ENCODE data around the gene UGCG. TPM values are rescaled to one million over a fixed set of nuclear protein-coding genes. Genes with fewer than 3 reads are reported as not detected.

Gene UGCG
- total RNA-seq = 10 to 100 TPM; 12.7 to 14.2 TPM

- Mint-ChIP-seq H3K27ac (peak within 1 kb of the TSS; percentile 90), H3K9me3 (ENCODE audit: low read depth) (no peaks in the 10 kb centered on the region), H3K27me3 (no peaks in the 10 kb centered on the region), H3K36me3 (ENCODE audit: low read depth) (no peaks in the 10 kb centered on the region), H3K4me3 (no peak within 1 kb of the TSS), H3K4me1 (peaks cover 25% of the 10 kb centered on the region)
- DNase-seq (peak; percentile 94), ATAC-seq (peak; percentile 88)
- intact Hi-C loops (cut with DNase I, micrococcal nuclease) = loop anchor here (1.0 to 10.0 kb wide), 15 partner anchors 20 to 1326 kb away; partner anchors contain the start of genes DNAJC25 (in 2 of the 2), ECPAS (in 2 of the 2), INIP (in 2 of the 2) and FKBP15 (in 1 of the 2)
- POLR2A ChIA-PET = interaction anchor here (0.5 to 1.1 kb wide), 5 partner anchors 10 to 439 kb away, joined by 3 to 4 read pairs (median 3); partner anchors contain the start of gene PTBP3
- CTCF ChIA-PET = interaction anchor here (0.6 to 2.3 kb wide), 9 partner anchors 12 to 699 kb away, joined by 3 to 6 read pairs (median 3); no protein-coding TSS in a partner anchor
Observed at GRCh38 chr9:111895996-111896941, at the start of gene UGCG. TSS of gene UGCG (plus strand) at chr9:111896814. CDS start at chr9:111897216, 402 bp downstream.

DNA sequence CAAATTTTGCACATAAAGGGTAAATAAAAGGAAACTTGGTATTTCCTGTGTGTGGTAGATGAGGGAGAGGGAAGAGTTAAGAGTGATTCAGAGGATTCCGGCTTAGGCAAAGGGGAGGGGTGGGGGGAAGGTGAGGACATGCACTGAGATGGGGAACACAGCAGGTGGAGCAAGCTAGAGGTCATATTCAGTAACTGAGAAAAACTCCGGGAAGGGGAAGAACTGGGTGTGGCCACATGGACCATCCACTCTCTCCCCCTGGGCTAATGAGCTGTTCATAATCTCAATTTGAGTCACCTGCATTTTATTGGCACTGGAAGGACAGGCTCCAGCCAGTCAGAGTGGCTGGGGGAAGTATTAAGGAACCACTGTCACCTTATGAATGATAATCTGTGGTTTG lies 45.1 kb upstream of the UGCG start:
- POLR2A ChIA-PET = no interaction called here
- CTCF ChIA-PET = no interaction called here
- no peak for ATAC-seq
- Mint-ChIP-seq H3K36me3 (ENCODE audit: low read depth) (no peaks in the 10 kb centered on the region), H3K4me1 (peaks cover 3% of the 10 kb centered on the region), H3K27ac (no peak overlapping the region), H3K9me3 (ENCODE audit: low read depth) (no peaks in the 10 kb centered on the region), H3K27me3 (no peaks in the 10 kb centered on the region), H3K4me3 (no peak overlapping the region)
- intact Hi-C loops (cut with DNase I, micrococcal nuclease) = no loop called here
- DNase-seq = no peak

DNA sequence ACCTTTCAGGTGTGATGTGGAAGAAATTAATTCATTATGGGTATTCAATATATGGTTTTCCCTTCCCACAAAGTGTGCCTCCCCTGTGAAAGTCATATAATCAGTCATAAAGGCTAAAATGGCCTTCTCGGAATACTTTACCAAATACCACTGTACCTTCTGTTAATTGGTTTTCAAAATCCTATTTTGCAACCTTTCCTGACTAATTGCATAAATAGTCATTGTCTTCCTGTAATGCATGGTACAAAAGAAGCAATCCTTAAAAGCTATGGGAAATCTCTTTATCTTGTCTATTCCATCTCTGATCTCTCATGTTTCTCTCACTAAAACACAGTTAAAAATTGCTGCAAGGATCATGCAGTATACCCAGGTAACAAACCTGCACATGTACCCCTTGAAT lies 44.3 kb upstream of the UGCG start:
- H3K27me3 Mint-ChIP-seq = no peaks in the 10 kb centered on the region
- POLR2A ChIA-PET = no interaction called here
- intact Hi-C loops (cut with DNase I, micrococcal nuclease) = no loop called here
- CTCF ChIA-PET = no interaction called here
- ATAC-seq = no peak
- no peaks in the 10 kb centered on the region for H3K9me3 Mint-ChIP-seq (ENCODE audit: low read depth)
- no peak for DNase-seq
- H3K4me3 Mint-ChIP-seq = no peak overlapping the region
- H3K36me3 Mint-ChIP-seq (ENCODE audit: low read depth) = no peaks in the 10 kb centered on the region
- peaks cover 3% of the 10 kb centered on the region for H3K4me1 Mint-ChIP-seq
- no peak overlapping the region for H3K27ac Mint-ChIP-seq

DNA sequence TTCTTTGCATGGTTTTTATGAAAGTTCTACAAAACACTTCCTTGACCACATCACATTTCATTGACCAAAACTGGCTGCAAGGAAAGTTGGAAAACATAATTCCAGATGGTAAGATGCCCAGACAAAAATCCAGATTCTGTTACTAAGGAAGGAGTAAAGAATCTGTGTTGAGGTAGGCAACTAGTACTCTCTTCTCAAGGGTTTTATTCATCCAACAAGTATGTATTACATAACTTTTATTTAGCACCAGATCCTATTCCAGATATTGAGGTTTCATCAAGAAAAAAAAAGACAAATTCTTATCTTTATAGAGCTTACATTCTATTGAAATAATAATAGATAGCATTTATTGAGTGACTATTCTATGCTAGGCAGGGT lies 43.2 kb upstream of the UGCG start:
- no peaks in the 10 kb centered on the region for H3K27me3 Mint-ChIP-seq
- intact Hi-C loops (cut with DNase I, micrococcal nuclease) = no loop called here
- H3K27ac Mint-ChIP-seq = no peak overlapping the region
- ChIA-PET CTCF (no interaction called here), POLR2A (no interaction called here)
- no peaks in the 10 kb centered on the region for H3K36me3 Mint-ChIP-seq (ENCODE audit: low read depth)
- DNase-seq (no peak), ATAC-seq (no peak)
- H3K9me3 Mint-ChIP-seq (ENCODE audit: low read depth) = no peaks in the 10 kb centered on the region
- peaks cover 3% of the 10 kb centered on the region for H3K4me1 Mint-ChIP-seq
- no peak overlapping the region for H3K4me3 Mint-ChIP-seq

GRCh38 chr9:111854799-111855198 lies 41.8 kb upstream of the UGCG start:
- no peak overlapping the region for H3K4me3 Mint-ChIP-seq
- no peak for ATAC-seq
- H3K27me3 Mint-ChIP-seq = no peaks in the 10 kb centered on the region
- no peak for DNase-seq
- intact Hi-C loops (cut with DNase I, micrococcal nuclease) = no loop called here
- no peaks in the 10 kb centered on the region for H3K36me3 Mint-ChIP-seq (ENCODE audit: low read depth)
- ChIA-PET POLR2A (no interaction called here), CTCF (no interaction called here)
- no peaks in the 10 kb centered on the region for H3K9me3 Mint-ChIP-seq (ENCODE audit: low read depth)
- peaks cover 3% of the 10 kb centered on the region for H3K4me1 Mint-ChIP-seq
- no peak overlapping the region for H3K27ac Mint-ChIP-seq

GRCh38 chr9:111857555-111858211 lies 38.9 kb upstream of the UGCG start:
- ATAC-seq (no peak), DNase-seq (no peak)
- Mint-ChIP-seq H3K4me1 (no peaks in the 10 kb centered on the region), H3K4me3 (no peak overlapping the region), H3K9me3 (ENCODE audit: low read depth) (no peaks in the 10 kb centered on the region), H3K36me3 (ENCODE audit: low read depth) (no peaks in the 10 kb centered on the region), H3K27ac (no peak overlapping the region), H3K27me3 (no peaks in the 10 kb centered on the region)
- POLR2A ChIA-PET = no interaction called here
- CTCF ChIA-PET = no interaction called here
- intact Hi-C loops (cut with DNase I, micrococcal nuclease) = no loop called here

- Mint-ChIP-seq H3K27ac (no peak overlapping the region), H3K36me3 (ENCODE audit: low read depth) (no peaks in the 10 kb centered on the region), H3K27me3 (no peaks in the 10 kb centered on the region), H3K9me3 (ENCODE audit: low read depth) (peaks cover 2% of the 10 kb centered on the region), H3K4me3 (no peak overlapping the region), H3K4me1 (no peaks in the 10 kb centered on the region)
- CTCF ChIA-PET = no interaction called here
- POLR2A ChIA-PET = no interaction called here
- intact Hi-C loops (cut with DNase I, micrococcal nuclease) = no loop called here
- no peak for ATAC-seq
- DNase-seq = no peak
Observed at GRCh38 chr9:111860443-111860842, 36.2 kb upstream of the UGCG start.

DNA sequence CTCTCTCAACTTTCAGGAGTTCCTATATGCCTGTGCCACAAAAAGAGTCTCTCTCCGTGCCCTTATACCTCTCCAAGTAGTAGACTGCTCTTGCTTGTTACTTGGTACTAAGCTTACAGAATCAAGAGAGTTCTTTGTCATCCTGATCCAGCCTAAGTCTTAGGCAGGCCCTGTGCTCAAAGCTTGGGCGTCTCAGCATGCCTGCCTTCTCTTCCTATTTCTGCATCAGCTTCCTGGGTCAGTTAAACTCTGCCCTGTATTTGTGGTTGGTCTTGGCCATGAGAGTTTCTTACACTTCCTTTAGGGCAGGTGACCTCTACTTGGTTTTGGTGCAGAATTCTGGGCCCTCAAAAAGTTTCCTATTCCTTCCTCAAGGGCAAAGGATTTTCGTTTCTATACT lies 33.0 kb upstream of the UGCG start:
- intact Hi-C loops (cut with DNase I, micrococcal nuclease) = no loop called here
- Mint-ChIP-seq H3K4me3 (no peak overlapping the region), H3K27ac (no peak overlapping the region), H3K4me1 (peaks cover 4% of the 10 kb centered on the region), H3K27me3 (no peaks in the 10 kb centered on the region), H3K36me3 (ENCODE audit: low read depth) (peaks cover 1% of the 10 kb centered on the region), H3K9me3 (ENCODE audit: low read depth) (peaks cover 7% of the 10 kb centered on the region)
- ChIA-PET POLR2A (no interaction called here), CTCF (no interaction called here)
- DNase-seq (no peak), ATAC-seq (no peak)

GRCh38 chr9:111866976-111867375 lies 29.6 kb upstream of the UGCG start:
- peaks cover 1% of the 10 kb centered on the region for H3K36me3 Mint-ChIP-seq (ENCODE audit: low read depth)
- intact Hi-C loops (cut with DNase I, micrococcal nuclease) = no loop called here
- no peak for DNase-seq
- CTCF ChIA-PET = no interaction called here
- POLR2A ChIA-PET = no interaction called here
- H3K9me3 Mint-ChIP-seq (ENCODE audit: low read depth) = peaks cover 7% of the 10 kb centered on the region
- peaks cover 13% of the 10 kb centered on the region for H3K4me1 Mint-ChIP-seq
- H3K27ac Mint-ChIP-seq = peak overlapping the region; percentile 8
- H3K27me3 Mint-ChIP-seq = no peaks in the 10 kb centered on the region
- ATAC-seq = peak; percentile 39
- no peak overlapping the region for H3K4me3 Mint-ChIP-seq

DNA sequence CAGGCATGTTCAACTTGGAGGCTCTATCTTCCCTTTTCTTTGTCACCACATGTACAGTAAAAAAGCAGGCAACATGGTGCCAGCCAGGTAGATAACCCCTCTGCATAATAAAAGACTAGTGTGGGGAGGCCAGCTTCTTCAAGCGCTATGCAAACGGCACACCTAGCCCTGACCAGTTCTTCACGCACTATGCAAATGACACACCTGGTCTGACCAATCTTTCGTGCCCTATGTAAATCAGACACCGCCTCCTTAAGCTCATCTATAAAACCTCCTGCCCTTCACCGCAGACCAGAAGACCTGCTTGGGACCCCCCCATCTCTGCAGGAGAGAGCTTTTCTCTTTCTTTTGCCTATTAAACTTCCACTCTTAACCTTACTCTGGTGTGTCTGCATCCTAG lies 28.1 kb upstream of the UGCG start:
- POLR2A ChIA-PET = no interaction called here
- Mint-ChIP-seq H3K4me1 (peaks cover 13% of the 10 kb centered on the region), H3K27ac (no peak overlapping the region), H3K27me3 (no peaks in the 10 kb centered on the region), H3K36me3 (ENCODE audit: low read depth) (peaks cover 1% of the 10 kb centered on the region), H3K4me3 (no peak overlapping the region), H3K9me3 (ENCODE audit: low read depth) (peaks cover 6% of the 10 kb centered on the region)
- intact Hi-C loops (cut with DNase I, micrococcal nuclease) = no loop called here
- DNase-seq (no peak), ATAC-seq (no peak)
- CTCF ChIA-PET = no interaction called here

GRCh38 chr9:111870774-111871498 lies 25.7 kb upstream of the UGCG start:
- POLR2A ChIA-PET = interaction anchor here (0.5 kb wide), 1 partner anchor 1398 kb away, joined by 4 read pairs; no protein-coding TSS in a partner anchor
- ATAC-seq = peak; percentile 94
- CTCF ChIA-PET = interaction anchor here (0.6 to 1.5 kb wide), 2 partner anchors 109 to 112 kb away, joined by 3 read pairs; no protein-coding TSS in a partner anchor
- Mint-ChIP-seq H3K9me3 (ENCODE audit: low read depth) (peaks cover 6% of the 10 kb centered on the region), H3K4me1 (peaks cover 13% of the 10 kb centered on the region), H3K27ac (no peak overlapping the region), H3K27me3 (no peaks in the 10 kb centered on the region), H3K36me3 (ENCODE audit: low read depth) (peaks cover 1% of the 10 kb centered on the region), H3K4me3 (no peak overlapping the region)
- peak; percentile 56 for DNase-seq
- intact Hi-C loops (cut with DNase I, micrococcal nuclease) = no loop called here

All from activated CD4-positive, alpha-beta T cell treated with anti-CD3 and anti-CD28 coated beads for 36 hours (primary cell).